Measurements from ENCODE around the gene NMT1.

NMT1 gene

GRCh38 chr17:45116434-45117016, 55.4 kb downstream of the NMT1 start:
- no peak for TF ChIP-seq CTCF (IDR thresholded peaks at IDR 0.05)

- no peak for TF ChIP-seq CTCF (IDR thresholded peaks at IDR 0.05)
Measured at GRCh38 chr17:45117334-45117733, 56.2 kb downstream of the NMT1 start.

GRCh38 chr17:45117848-45118646, 56.9 kb downstream of the NMT1 start:
- TF ChIP-seq CTCF (IDR thresholded peaks at IDR 0.05): no peak

GRCh38 chr17:45118691-45119090, 57.6 kb downstream of the NMT1 start:
- no peak for TF ChIP-seq CTCF (IDR thresholded peaks at IDR 0.05)

- no peak for TF ChIP-seq CTCF (IDR thresholded peaks at IDR 0.05)
Measured at GRCh38 chr17:45119964-45120363, 58.8 kb downstream of the NMT1 start.

- TF ChIP-seq CTCF (IDR thresholded peaks at IDR 0.05): no peak
Measured at GRCh38 chr17:45120558-45120957, 59.4 kb downstream of the NMT1 start.

GRCh38 chr17:45121055-45121454, 59.9 kb downstream of the NMT1 start:
- TF ChIP-seq CTCF (IDR thresholded peaks at IDR 0.05): no peak

Measured in LNCAP (cell line).